ENCODE measurements around the gene CABP2.

GRCh38 chr11:67561971-67562619 is 38.8 kb upstream of the CABP2 start:
- TF ChIP-seq CTCF (IDR thresholded peaks at IDR 0.05): no peak
- no peak for TF ChIP-seq POLR2A (IDR thresholded peaks at IDR 0.05)
- TF ChIP-seq POLR2AphosphoS5 (IDR thresholded peaks at IDR 0.05; ENCODE audit: insufficient read depth in 1 of 2, low read depth in 1 of 2): no peak
